HG02884 (cell line): ENCODE data around the gene NIFK.
"Not testable (repeated sequence)": the region's sequence is repeated elsewhere in the genome, so short reads cannot be mapped to it uniquely, and the experiment has no call there.

ENCODE experiments used
- ATAC-seq: cut with Tn5 transposase; IDR thresholded peaks from one replicate; pipeline ENCODE4 v1.9.1; 2021; ENCODE audit warnings: mild to moderate bottlenecking, moderate library complexity; ENCODE audit not compliant: unreplicated experiment

The NIFK gene

GRCh38 chr2:121734544-121734943 lies 2.1 kb downstream of the NIFK start:
- not testable (repeated sequence) for ATAC-seq

GRCh38 chr2:121731366-121731765 lies 5.3 kb downstream of the NIFK start:
- no peak for ATAC-seq

GRCh38 chr2:121727950-121728349 lies 8.7 kb downstream of the NIFK start:
- no peak for ATAC-seq

- no peak for ATAC-seq
These were observed 9.3 kb downstream of the NIFK start for GRCh38 chr2:121727332-121727731.

GRCh38 chr2:121723316-121723715 lies 13.4 kb downstream of the NIFK start:
- no peak for ATAC-seq

GRCh38 chr2:121722479-121722878 lies 14.2 kb downstream of the NIFK start:
- ATAC-seq: no peak

GRCh38 chr2:121721926-121722325 lies 14.7 kb downstream of the NIFK start:
- no peak for ATAC-seq

GRCh38 chr2:121717529-121717928 lies 19.1 kb downstream of the NIFK start:
- no peak for ATAC-seq

- ATAC-seq: no peak
These were observed 20.5 kb downstream of the NIFK start for GRCh38 chr2:121716126-121716525.

- not testable (repeated sequence) for ATAC-seq
These were observed 25.2 kb downstream of the NIFK start for GRCh38 chr2:121711481-121711880.

- ATAC-seq: no peak
These were observed 26.1 kb downstream of the NIFK start for GRCh38 chr2:121710470-121711170.

- ATAC-seq: no peak
These were observed 26.8 kb downstream of the NIFK start for GRCh38 chr2:121709776-121710469.

- ATAC-seq: no peak
These were observed 28.7 kb downstream of the NIFK start for GRCh38 chr2:121707920-121708361.

GRCh38 chr2:121707344-121707919 lies 29.2 kb downstream of the NIFK start:
- ATAC-seq: no peak

- no peak for ATAC-seq
These were observed 30.7 kb downstream of the NIFK start for GRCh38 chr2:121705958-121706357.

GRCh38 chr2:121705390-121705789 lies 31.3 kb downstream of the NIFK start:
- no peak for ATAC-seq

- not testable (repeated sequence) for ATAC-seq
These were observed 34.9 kb downstream of the NIFK start for GRCh38 chr2:121701761-121702160.

GRCh38 chr2:121699421-121700333 lies 37.0 kb downstream of the NIFK start:
- ATAC-seq: peak; percentile 99

GRCh38 chr2:121698318-121698930 lies 38.3 kb downstream of the NIFK start:
- ATAC-seq: no peak

- no peak for ATAC-seq
These were observed 39.5 kb downstream of the NIFK start for GRCh38 chr2:121697108-121697631.
